H9 (cell line): ENCODE measurements around the gene SH3GL1. TPM values are rescaled to one million over a fixed set of nuclear protein-coding genes. Genes with fewer than 3 reads are reported as not detected.

ENCODE experiments used
- DNase-seq: peaks from one replicate; pipeline ENCODE4 v3.0.0-alpha.2; 2017
- H2AFZ ChIP-seq: one replicate; pipeline ENCODE4 v1.6.1; 2013; ENCODE audit warnings: mild to moderate bottlenecking, low read length, control low read depth, moderate library complexity
- H2AK5ac ChIP-seq: 2 replicates; pipeline ENCODE4 v1.6.1; 2013; ENCODE audit warnings: low read length, control low read depth, mixed read lengths; ENCODE audit not compliant: insufficient read length
- H2BK120ac ChIP-seq: one replicate; pipeline ENCODE4 v1.6.1; 2013; ENCODE audit warnings: low read depth, mild to moderate bottlenecking, low read length, control low read depth, inconsistent platforms; ENCODE audit not compliant: poor library complexity, severe bottlenecking
- H2BK12ac ChIP-seq: 2 replicates; pipeline ENCODE4 v1.6.1; 2013; ENCODE audit warnings: low read length, control low read depth, mixed read lengths, low read depth; ENCODE audit not compliant: insufficient read length
- H2BK15ac ChIP-seq: 2 replicates; pipeline ENCODE4 v1.6.1; 2013; ENCODE audit warnings: low read depth, low read length, control low read depth
- H2BK20ac ChIP-seq: one replicate; pipeline ENCODE4 v1.6.1; 2013; ENCODE audit warnings: low read depth, mild to moderate bottlenecking, low read length, control low read depth, inconsistent platforms; ENCODE audit not compliant: poor library complexity, severe bottlenecking
- H2BK5ac ChIP-seq: 2 replicates; pipeline ENCODE4 v1.6.1; 2013; ENCODE audit warnings: low read length, control low read depth, mixed read lengths; ENCODE audit not compliant: insufficient read length
- H3K14ac ChIP-seq: 2 replicates; pipeline ENCODE4 v1.6.1; 2013; ENCODE audit warnings: low read length, control low read depth; ENCODE audit not compliant: insufficient read depth
- H3K18ac ChIP-seq: 2 replicates; pipeline ENCODE4 v1.6.1; 2013; ENCODE audit warnings: low read depth, mild to moderate bottlenecking, mixed read lengths, low read length, control low read depth; ENCODE audit not compliant: insufficient read length
- H3K23ac ChIP-seq: 2 replicates; pipeline ENCODE4 v1.6.1; 2013; ENCODE audit warnings: low read length, control low read depth, mixed read lengths, low read depth; ENCODE audit not compliant: insufficient read length
- H3K23me2 ChIP-seq: 2 replicates; pipeline ENCODE4 v1.6.1; 2013; ENCODE audit warnings: low read depth, mild to moderate bottlenecking, mixed read lengths, low read length, control low read depth; ENCODE audit not compliant: insufficient read length, poor library complexity, severe bottlenecking
- H3K27ac ChIP-seq: 2 replicates; pipeline ENCODE4 v1.5.1; 2013; ENCODE audit warnings: low read length, control low read depth, mixed read lengths, low read depth; ENCODE audit not compliant: insufficient read length
- H3K27me3 ChIP-seq: 2 replicates; pipeline ENCODE4 v1.6.1; 2013; ENCODE audit warnings: low read length, control low read depth, inconsistent platforms; ENCODE audit not compliant: insufficient read depth
- H3K4ac ChIP-seq: 2 replicates; pipeline ENCODE4 v1.6.1; 2013; ENCODE audit warnings: low read depth, mild to moderate bottlenecking, control low read depth, inconsistent platforms, low read length, moderate library complexity
- H3K4me1 ChIP-seq: 2 replicates; pipeline ENCODE4 v1.6.1; 2013; ENCODE audit warnings: low read length, control low read depth, inconsistent platforms; ENCODE audit not compliant: insufficient read depth
- H3K4me2 ChIP-seq: 2 replicates; pipeline ENCODE4 v1.6.1; 2013; ENCODE audit warnings: low read length, control low read depth, mixed read lengths; ENCODE audit not compliant: insufficient read length, insufficient read depth
- H3K56ac ChIP-seq: 2 replicates; pipeline ENCODE4 v1.6.1; 2013; ENCODE audit warnings: low read depth, mild to moderate bottlenecking, mixed read lengths, low read length, control low read depth; ENCODE audit not compliant: insufficient read length
- H3K79me1 ChIP-seq: 2 replicates; pipeline ENCODE4 v1.6.1; 2013; ENCODE audit warnings: low read depth, mild to moderate bottlenecking, moderate library complexity, low read length, control low read depth, inconsistent platforms; ENCODE audit not compliant: insufficient read depth, poor library complexity, severe bottlenecking
- H3K79me2 ChIP-seq: 2 replicates; pipeline ENCODE4 v1.6.1; 2013; ENCODE audit warnings: low read length, control low read depth, inconsistent platforms; ENCODE audit not compliant: insufficient read depth
- H3K9ac ChIP-seq: 2 replicates; pipeline ENCODE4 v1.6.1; 2013; ENCODE audit warnings: low read length, control low read depth, mixed read lengths; ENCODE audit not compliant: insufficient read length; ENCODE audit errors: extremely low read depth
- H3K9me3 ChIP-seq: one replicate; pipeline ENCODE4 v1.6.1; 2013; ENCODE audit warnings: low read depth, low read length, inconsistent platforms; ENCODE audit not compliant: control insufficient read depth
- H3T11ph ChIP-seq: one replicate; pipeline ENCODE4 v1.6.1; 2013; ENCODE audit warnings: mild to moderate bottlenecking, low read length, control low read depth, inconsistent platforms
- H4K20me1 ChIP-seq: one replicate; pipeline ENCODE4 v1.6.1; 2013; ENCODE audit not compliant: control insufficient read depth, insufficient read length, insufficient read depth
- H4K5ac ChIP-seq: 2 replicates; pipeline ENCODE4 v1.6.1; 2013; ENCODE audit warnings: low read depth, mild to moderate bottlenecking, mixed read lengths, low read length, control low read depth; ENCODE audit not compliant: insufficient read length
- H4K8ac ChIP-seq: replicated peaks from 2 replicates; pipeline ENCODE4 v1.6.1; 2013; ENCODE audit warnings: low read length, control low read depth, mixed read lengths, low read depth; ENCODE audit not compliant: insufficient read length
- H4K91ac ChIP-seq: 2 replicates; pipeline ENCODE4 v1.6.1; 2013; ENCODE audit warnings: low read depth, mild to moderate bottlenecking, moderate library complexity, mixed read lengths, low read length, control low read depth; ENCODE audit not compliant: insufficient read length
- H3K27ac Mint-ChIP-seq, 3 experiments: 2 replicates in 2 of 3; 3 replicates in 1 of 3; pipeline ENCODE4 v1.8.0; 2020 to 2021; ENCODE audit warnings: mixed read lengths in 3 of 3, mild to moderate bottlenecking in 1 of 3, moderate library complexity in 1 of 3
- H3K27me3 Mint-ChIP-seq: 2 replicates; pipeline ENCODE4 v1.8.0; 2021; ENCODE audit warnings: low read depth, mild to moderate bottlenecking, moderate library complexity, mixed read lengths
- H3K36me3 Mint-ChIP-seq, 3 experiments: 2 replicates in 2 of 3; 3 replicates in 1 of 3; pipeline ENCODE4 v1.8.0; 2020 to 2021; ENCODE audit warnings: low read depth in 3 of 3, mixed read lengths in 3 of 3; ENCODE audit not compliant: insufficient read depth in 1 of 3
- H3K4me1 Mint-ChIP-seq, 2 experiments: 2 replicates each; pipeline ENCODE4 v1.8.0; 2020; ENCODE audit warnings: mixed read lengths in 2 of 2
- H3K4me3 Mint-ChIP-seq, 2 experiments: 2 replicates in 1 of 2; 3 replicates in 1 of 2; pipeline ENCODE4 v1.8.0; 2020 to 2021; ENCODE audit warnings: mild to moderate bottlenecking in 2 of 2, mixed read lengths in 2 of 2, moderate library complexity in 1 of 2
- H3K9me3 Mint-ChIP-seq, 2 experiments: 2 replicates in 1 of 2; 3 replicates in 1 of 2; pipeline ENCODE4 v1.8.0; 2020; ENCODE audit warnings: mild to moderate bottlenecking in 2 of 2, mixed read lengths in 2 of 2, moderate library complexity in 1 of 2
- WGBS: extraction: QIAGEN DNeasy Blood & Tissue Kit; methylation state at CpG from one replicate; pipeline ENCODE4 v1.1.7; 2013; ENCODE audit warnings: missing lambda C conversion rate, low lambda C conversion rate, mixed read lengths; ENCODE audit not compliant: insufficient read length; ENCODE audit errors: extremely low coverage; 5-methylcytosine and 5-hydroxymethylcytosine counted together
- total RNA-seq: library from RNA; stranded (reverse); gene quantifications from 2 replicates; pipeline ENCODE4 v1.2.1, GENCODE V29; 2021
- TF ChIP-seq, protein P1 (sequence below): fragments of 200-600 bp; sonication (generic); conservative IDR thresholded peaks from 3 replicates; pipeline ENCODE4 v1.8.0; 2021; ENCODE audit warnings: antibody characterized with exemption, mild to moderate bottlenecking

Gene SH3GL1
- total RNA-seq, 1 experiment from 2014 or later: 85.5 TPM

DNA sequence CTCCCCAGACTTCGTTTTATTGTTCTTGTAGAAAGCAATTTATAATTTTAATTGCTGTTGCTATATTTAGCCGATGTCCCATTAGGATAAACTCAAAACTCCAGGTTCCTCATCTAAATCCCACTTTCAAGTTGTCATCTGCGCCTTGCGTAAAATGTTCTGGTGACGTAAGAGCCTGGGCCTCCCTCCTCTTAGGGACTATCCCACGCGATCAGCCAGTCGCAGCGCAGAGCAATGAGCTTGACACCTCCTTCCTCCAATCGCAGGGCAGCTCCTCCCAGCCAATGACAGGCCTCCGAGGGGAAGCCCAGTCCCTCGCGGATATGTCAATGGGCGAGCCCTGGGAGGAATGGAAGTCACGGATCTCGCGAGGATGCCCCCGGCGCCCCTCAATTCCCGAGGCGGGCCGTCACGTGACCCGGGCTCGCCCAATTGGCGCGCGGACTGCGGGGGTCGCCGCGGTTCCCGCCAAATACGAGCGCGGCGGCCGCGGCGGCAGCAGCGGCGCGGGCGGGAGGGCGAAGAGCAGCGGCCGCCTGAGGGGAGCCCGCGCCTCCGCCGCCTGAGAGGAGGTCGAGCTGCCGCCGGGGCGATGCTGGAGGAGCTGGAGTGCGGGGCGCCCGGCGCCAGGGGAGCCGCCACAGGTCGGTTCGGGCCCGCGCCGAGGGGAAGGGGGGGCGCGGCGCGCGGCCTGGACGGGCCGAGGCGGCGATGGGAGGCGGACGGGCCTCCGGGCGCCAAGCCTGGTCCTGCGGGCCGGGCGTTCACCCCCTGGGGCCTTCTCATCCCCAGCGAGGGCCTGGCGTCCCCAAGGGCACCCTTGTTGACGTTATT lies 2.0 kb upstream of the SH3GL1 start, which contains the start of gene CHAF1A:
Gene CHAF1A, plus strand, starts transcription at position 470 of the 834 bp plus-strand sequence. Its CDS starts 123 bp downstream, at position 593.
- Histone ChIP-seq H2BK5ac (no peak within 1 kb of the TSS), H3K27ac (no peak within 1 kb of the TSS), H3K9me3 (no peaks in the 10 kb centered on the region), H4K8ac (no peak within 1 kb of the TSS), H3K23me2 (peaks cover 9% of the 10 kb centered on the region), H2BK15ac (no peak within 1 kb of the TSS), H2BK120ac (no peak within 1 kb of the TSS), H4K20me1 (no peaks in the 10 kb centered on the region), H2BK20ac (no peak within 1 kb of the TSS), H3K4ac (no peak within 1 kb of the TSS), H3K79me2 (peaks cover 42% of the 10 kb centered on the region), H4K5ac (no peak within 1 kb of the TSS), H3K79me1 (peaks cover 10% of the 10 kb centered on the region), H3K14ac (peak within 1 kb of the TSS; percentile 93), H3K56ac (no peak within 1 kb of the TSS), H3K9ac (peak within 1 kb of the TSS; percentile 75), H4K91ac (no peak within 1 kb of the TSS), H2AK5ac (no peak within 1 kb of the TSS), H3K18ac (peak within 1 kb of the TSS; percentile 79), H3K4me1 (peaks cover 6% of the 10 kb centered on the region; the same call in 1 of the 2 replicates), H2BK12ac (no peak within 1 kb of the TSS), H2AFZ (no peak within 1 kb of the TSS), H3K4me2 (peak within 1 kb of the TSS; percentile 86), H3T11ph (no peak within 1 kb of the TSS), H3K23ac (no peak within 1 kb of the TSS), H3K27me3 (no peaks in the 10 kb centered on the region)
- Mint-ChIP-seq H3K4me1 (peaks cover 52 to 59% of the 10 kb centered on the region in 2 experiments), H3K9me3 (no peaks in the 10 kb centered on the region), H3K4me3 (peak within 1 kb of the TSS; percentile 93 to 98), H3K36me3 (peaks cover 19 to 39% (median 37%) of the 10 kb centered on the region in 3 experiments; a peak in 6 of 7 replicates), H3K27ac (peak within 1 kb of the TSS; percentile 93 to 99 (median 97)), H3K27me3 (no peaks in the 10 kb centered on the region)
- DNase-seq: peak; percentile 100
- WGBS: no CpG with 5 or more reads among the region's 84 CpGs
- TF ChIP-seq, protein P1, sequence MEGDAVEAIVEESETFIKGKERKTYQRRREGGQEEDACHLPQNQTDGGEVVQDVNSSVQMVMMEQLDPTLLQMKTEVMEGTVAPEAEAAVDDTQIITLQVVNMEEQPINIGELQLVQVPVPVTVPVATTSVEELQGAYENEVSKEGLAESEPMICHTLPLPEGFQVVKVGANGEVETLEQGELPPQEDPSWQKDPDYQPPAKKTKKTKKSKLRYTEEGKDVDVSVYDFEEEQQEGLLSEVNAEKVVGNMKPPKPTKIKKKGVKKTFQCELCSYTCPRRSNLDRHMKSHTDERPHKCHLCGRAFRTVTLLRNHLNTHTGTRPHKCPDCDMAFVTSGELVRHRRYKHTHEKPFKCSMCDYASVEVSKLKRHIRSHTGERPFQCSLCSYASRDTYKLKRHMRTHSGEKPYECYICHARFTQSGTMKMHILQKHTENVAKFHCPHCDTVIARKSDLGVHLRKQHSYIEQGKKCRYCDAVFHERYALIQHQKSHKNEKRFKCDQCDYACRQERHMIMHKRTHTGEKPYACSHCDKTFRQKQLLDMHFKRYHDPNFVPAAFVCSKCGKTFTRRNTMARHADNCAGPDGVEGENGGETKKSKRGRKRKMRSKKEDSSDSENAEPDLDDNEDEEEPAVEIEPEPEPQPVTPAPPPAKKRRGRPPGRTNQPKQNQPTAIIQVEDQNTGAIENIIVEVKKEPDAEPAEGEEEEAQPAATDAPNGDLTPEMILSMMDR: no peak
